ENCODE measurements around the gene TFIP11.

Gene TFIP11

GRCh38 chr22:26514419-26515161 is 2.3 kb upstream of the TFIP11 start:
- TF ChIP-seq REST (IDR thresholded peaks at IDR 0.05; ENCODE audit: insufficient replicate concordance, low read depth): no peak
- no peak for TF ChIP-seq SPI1 (IDR thresholded peaks at IDR 0.05; ENCODE audit: borderline replicate concordance, low read depth)
- TF ChIP-seq GABPA (IDR thresholded peaks at IDR 0.05; ENCODE audit: low read depth): no peak
- no peak for TF ChIP-seq POLR2AphosphoS5 (IDR thresholded peaks at IDR 0.05; ENCODE audit: low read depth)
- no peak for TF ChIP-seq CTCF (IDR thresholded peaks at IDR 0.05; ENCODE audit: insufficient read depth, low read length)
- H3K27me3 ChIP-seq (ENCODE audit: insufficient read depth, poor library complexity, severe bottlenecking): no peaks in the 10 kb centered on the region
- no peak for DNase-seq (ENCODE audit: low read depth in 1 of 2, low spot score in 1 of 2)
- H3K27ac ChIP-seq (replicated peaks): no peak overlapping the region
- H3K4me3 ChIP-seq (replicated peaks; ENCODE audit: insufficient read depth, low read length): no peak overlapping the region

GRCh38 chr22:26513838-26514237 is 1.6 kb upstream of the TFIP11 start:
- TF ChIP-seq POLR2AphosphoS5 (IDR thresholded peaks at IDR 0.05; ENCODE audit: low read depth) (no peak), REST (IDR thresholded peaks at IDR 0.05; ENCODE audit: insufficient replicate concordance, low read depth) (no peak), GABPA (IDR thresholded peaks at IDR 0.05; ENCODE audit: low read depth) (no peak), SPI1 (IDR thresholded peaks at IDR 0.05; ENCODE audit: borderline replicate concordance, low read depth) (no peak), CTCF (IDR thresholded peaks at IDR 0.05; ENCODE audit: insufficient read depth, low read length) (no peak)
- Histone ChIP-seq H3K4me3 (replicated peaks; ENCODE audit: insufficient read depth, low read length) (no peak overlapping the region), H3K27me3 (ENCODE audit: insufficient read depth, poor library complexity, severe bottlenecking) (no peaks in the 10 kb centered on the region), H3K27ac (replicated peaks) (no peak overlapping the region)
- DNase-seq (ENCODE audit: low read depth in 1 of 2, low spot score in 1 of 2): no peak

- no peak overlapping the region for H3K27ac ChIP-seq (replicated peaks)
- H3K27me3 ChIP-seq (ENCODE audit: insufficient read depth, poor library complexity, severe bottlenecking): no peaks in the 10 kb centered on the region
- no peak overlapping the region for H3K4me3 ChIP-seq (replicated peaks; ENCODE audit: insufficient read depth, low read length)
- no peak for DNase-seq (ENCODE audit: low read depth in 1 of 2, low spot score in 1 of 2)
- TF ChIP-seq REST (IDR thresholded peaks at IDR 0.05; ENCODE audit: insufficient replicate concordance, low read depth) (no peak), POLR2AphosphoS5 (IDR thresholded peaks at IDR 0.05; ENCODE audit: low read depth) (no peak)
Measured at GRCh38 chr22:26508148-26508547, 4.1 kb downstream of the TFIP11 start.

Measured in HL-60 (cell line).